Bronchus fibroblast of lung (primary cell): Measurements from ENCODE around the gene ZNF558. TPM values are rescaled to one million over a fixed set of nuclear protein-coding genes. Genes with fewer than 3 reads are reported as not detected.

Experiments used
- total RNA-seq: library from RNA; depleted of rRNA; stranded (reverse); fragments of >200 nt; gene quantifications from 2 replicates; pipeline ENCODE4 v1.2.3, GENCODE V29; 2015

ZNF558 gene
- total RNA-seq: 12.4 and 14.9 TPM in 2 replicates

GRCh38 chr19:8832132-8833021 is at the start of gene ZNF558, which contains the start of gene MBD3L1:
TSS of gene ZNF558 (minus strand) at chr19:8832304. CDS start at chr19:8822659, 9,645 bp downstream.
TSS of gene MBD3L1 (plus strand) at chr19:8832377. CDS start at chr19:8842679, 10,302 bp downstream.

Other genes with a start within 250 kb of the ZNF558 start
- gene ADAMTS10, start 221.6 kb downstream of the ZNF558 start, total RNA-seq: 3.0 and 3.7 TPM in 2 replicates
- gene NFILZ, start 201.7 kb downstream of the ZNF558 start, total RNA-seq: not detected in 2 replicates
- not detected in 2 replicates for gene ACTL9, start 133.5 kb downstream of the ZNF558 start, total RNA-seq
- gene OR2Z1, start 110.7 kb downstream of the ZNF558 start, total RNA-seq: not detected in 2 replicates
- not detected in 2 replicates for gene MBD3L1, start 73 bp upstream of the ZNF558 start, total RNA-seq
- gene MUC16, start 178.1 kb upstream of the ZNF558 start, total RNA-seq: not detected in 2 replicates